ENCODE data around the gene RNF214.
A peak's percentile ranks its signal among the peaks of the same experiment; 100 is the strongest.
"Not testable (repeated sequence)": the region's sequence is repeated elsewhere in the genome, so short reads cannot be mapped to it uniquely, and the experiment has no call there.

Gene RNF214

GRCh38 chr11:117319214-117319840, 86.9 kb downstream of the RNF214 start:
- no peak for FAIRE-seq

- FAIRE-seq, result not testable (repeated sequence)
Measured at GRCh38 chr11:117327255-117327566, 94.7 kb downstream of the RNF214 start.

- FAIRE-seq, result peak; percentile 98
Measured at GRCh38 chr11:117327567-117328374, 95.3 kb downstream of the RNF214 start, which contains the start of gene CEP164. Gene CEP164 (plus strand): TSS chr11:117327854. CDS start chr11:117338587, 10,733 bp downstream.

- no peak for FAIRE-seq
Measured at GRCh38 chr11:117328375-117329010, 96.0 kb downstream of the RNF214 start.

- FAIRE-seq, result no peak
Measured at GRCh38 chr11:117332843-117333242, 100.4 kb downstream of the RNF214 start.

- FAIRE-seq, result no peak
Measured at GRCh38 chr11:117333917-117334316, 101.4 kb downstream of the RNF214 start.

- no peak for FAIRE-seq
Measured at GRCh38 chr11:117334896-117335295, 102.4 kb downstream of the RNF214 start.

GRCh38 chr11:117335399-117335798, 102.9 kb downstream of the RNF214 start:
- no peak for FAIRE-seq

Measured in A204.1 (cell line).